Esophagus muscularis mucosa (tissue), 4 donors: ENCODE measurements around the gene CHML.

Experiments used
- CTCF ChIP-seq, 3 experiments: fragments of 200-600 bp in 2 of 3; fragments of 450-650 bp in 1 of 3; sonication (generic) in 2 of 3; IDR thresholded peaks; one replicate each; pipeline ENCODE4 v1.5.1; 2017 to 2019; ENCODE audit warnings: antibody characterized with exemption in 3 of 3, mild to moderate bottlenecking in 2 of 3, moderate library complexity in 1 of 3
- EP300 ChIP-seq: sonication (generic); formaldehyde crosslinking; IDR thresholded peaks from one replicate; pipeline ENCODE4 v1.6.1; 2017; ENCODE audit warnings: antibody characterized with exemption
- POLR2A ChIP-seq: fragments of 450-650 bp; IDR thresholded peaks from one replicate; pipeline ENCODE4 v1.6.1; 2017; ENCODE audit warnings: antibody characterized with exemption, moderate library complexity, mild to moderate bottlenecking, low read depth
- POLR2AphosphoS5 ChIP-seq, 2 donors: sonication (generic); formaldehyde crosslinking; IDR thresholded peaks; one replicate each; pipeline ENCODE4 v1.6.1; 2017; ENCODE audit warnings: antibody characterized with exemption in 2 of 2

GRCh38 chr1:241596633-241597032 lies 43.5 kb downstream of the CHML start:
- TF ChIP-seq CTCF (IDR thresholded peaks at IDR 0.05) (no peak), POLR2A (no peak), EP300 (no peak), POLR2AphosphoS5 (IDR thresholded peaks at IDR 0.05) (no peak)
